Measurements from ENCODE around the gene NDC80.

DNA sequence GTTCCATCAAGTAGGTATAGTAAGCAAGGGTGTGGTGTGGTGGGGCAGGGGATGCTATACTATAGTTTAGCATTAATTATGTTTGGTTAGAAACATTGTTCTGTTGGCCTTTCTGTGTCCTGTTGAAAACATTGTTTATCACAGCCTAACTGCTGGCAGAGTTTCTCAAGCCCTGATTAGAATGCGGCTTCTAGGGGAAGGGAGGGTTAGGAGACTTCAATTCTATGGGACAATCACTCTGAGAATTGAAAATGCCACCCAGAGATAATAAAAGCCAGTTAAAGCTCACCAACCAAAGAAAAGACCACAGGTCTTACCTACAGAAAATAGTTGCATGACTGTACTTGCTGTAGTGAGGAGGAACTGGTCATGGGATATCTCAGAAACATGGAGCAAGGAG lies 64.2 kb downstream of the NDC80 start:
- TF ChIP-seq POLR2A (IDR thresholded peaks at IDR 0.05) (no peak), CTCF (IDR thresholded peaks at IDR 0.05) (no peak), EP300 (IDR thresholded peaks at IDR 0.05) (no peak)
